Fibroblast of skin of left biceps (primary cell): ENCODE results near the gene FAM124B.

Experiments
- DNase-seq, 2 experiments: peaks; one replicate each; pipeline ENCODE4 v3.0.0-alpha.2; 2013; ENCODE audit warnings: low read depth in 2 of 2

The FAM124B gene

GRCh38 chr2:224401641-224402342 lies at the start of gene FAM124B:
Gene FAM124B (minus strand): TSS chr2:224402107. CDS start chr2:224401768, 339 bp downstream.
- no peak for DNase-seq

GRCh38 chr2:224449212-224450147 lies 47.6 kb upstream of the FAM124B start:
- no peak for DNase-seq

GRCh38 chr2:224448236-224448635 lies 46.3 kb upstream of the FAM124B start:
- DNase-seq = no peak

- no peak for DNase-seq
Measured at GRCh38 chr2:224444783-224445182, 42.9 kb upstream of the FAM124B start.

- DNase-seq = peak; percentile 12 to 16
Measured at GRCh38 chr2:224444021-224444420, 42.1 kb upstream of the FAM124B start.

- DNase-seq = no peak
Measured at GRCh38 chr2:224442071-224442967, 40.4 kb upstream of the FAM124B start.

- DNase-seq = no peak
Measured at GRCh38 chr2:224440988-224441387, 39.1 kb upstream of the FAM124B start.

GRCh38 chr2:224438726-224439125 lies 36.8 kb upstream of the FAM124B start:
- no peak for DNase-seq

GRCh38 chr2:224436634-224437033 lies 34.7 kb upstream of the FAM124B start:
- no peak for DNase-seq

- no peak for DNase-seq
Measured at GRCh38 chr2:224434618-224435017, 32.7 kb upstream of the FAM124B start.

- no peak for DNase-seq
Measured at GRCh38 chr2:224433442-224433841, 31.5 kb upstream of the FAM124B start.

GRCh38 chr2:224432003-224432579 lies 30.2 kb upstream of the FAM124B start:
- DNase-seq = no peak

GRCh38 chr2:224429441-224429810 lies 27.5 kb upstream of the FAM124B start:
- no peak for DNase-seq

- no peak for DNase-seq
Measured at GRCh38 chr2:224428787-224429440, 27.0 kb upstream of the FAM124B start.

GRCh38 chr2:224427471-224427870 lies 25.6 kb upstream of the FAM124B start:
- DNase-seq = no peak

GRCh38 chr2:224426656-224427055 lies 24.7 kb upstream of the FAM124B start:
- no peak for DNase-seq

- no peak for DNase-seq
Measured at GRCh38 chr2:224421065-224421464, 19.2 kb upstream of the FAM124B start.

GRCh38 chr2:224417947-224418346 lies 16.0 kb upstream of the FAM124B start:
- DNase-seq = no peak

GRCh38 chr2:224417361-224417729 lies 15.4 kb upstream of the FAM124B start:
- no peak for DNase-seq

GRCh38 chr2:224416656-224417360 lies 14.9 kb upstream of the FAM124B start:
- DNase-seq = no peak
